ENCODE measurements around the gene ADAMTS3.
A peak's percentile ranks its signal among the peaks of the same experiment; 100 is the strongest.
"Not testable (repeated sequence)": the region's sequence is repeated elsewhere in the genome, so short reads cannot be mapped to it uniquely, and the experiment has no call there.

ADAMTS3 gene

DNA sequence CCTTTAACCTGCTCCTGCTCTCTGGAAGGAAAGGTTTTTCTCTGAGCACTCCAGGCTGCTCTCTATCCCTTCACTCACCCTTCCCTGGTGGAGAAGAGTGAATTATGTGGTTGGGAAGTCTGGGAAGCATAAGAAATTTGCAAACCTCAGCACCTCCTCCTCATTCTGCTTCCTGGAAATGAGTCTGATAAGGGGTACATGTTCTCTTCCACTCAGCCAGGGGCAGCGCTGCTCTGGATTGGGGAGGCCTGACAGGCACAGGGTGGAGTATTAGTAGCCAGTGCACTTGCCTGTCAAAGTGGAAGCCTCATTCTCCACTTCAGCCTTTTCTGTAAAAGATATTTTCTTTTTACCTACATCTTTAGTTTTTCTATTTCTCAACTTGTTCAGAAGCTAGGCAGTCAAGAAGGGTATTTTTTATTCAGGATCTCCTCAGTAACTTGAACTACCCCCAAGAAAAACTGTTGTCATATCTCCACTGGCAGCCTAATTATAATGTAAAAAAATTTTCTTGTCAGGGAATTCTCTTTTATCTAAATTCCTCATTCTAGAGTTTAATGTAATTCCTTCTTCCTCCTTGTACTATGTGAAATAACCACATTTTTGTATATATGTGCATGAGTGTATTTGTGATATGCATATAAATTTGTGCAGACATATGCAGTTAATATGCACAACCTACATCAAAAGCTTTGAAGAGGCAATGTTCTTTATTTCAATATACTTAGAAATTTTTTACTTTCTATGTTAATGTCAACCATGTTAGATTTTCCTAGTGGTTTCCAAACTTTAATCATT, 15.3 kb downstream of the ADAMTS3 start:
- DNase-seq (ENCODE audit: low spot score) = no peak

DNA sequence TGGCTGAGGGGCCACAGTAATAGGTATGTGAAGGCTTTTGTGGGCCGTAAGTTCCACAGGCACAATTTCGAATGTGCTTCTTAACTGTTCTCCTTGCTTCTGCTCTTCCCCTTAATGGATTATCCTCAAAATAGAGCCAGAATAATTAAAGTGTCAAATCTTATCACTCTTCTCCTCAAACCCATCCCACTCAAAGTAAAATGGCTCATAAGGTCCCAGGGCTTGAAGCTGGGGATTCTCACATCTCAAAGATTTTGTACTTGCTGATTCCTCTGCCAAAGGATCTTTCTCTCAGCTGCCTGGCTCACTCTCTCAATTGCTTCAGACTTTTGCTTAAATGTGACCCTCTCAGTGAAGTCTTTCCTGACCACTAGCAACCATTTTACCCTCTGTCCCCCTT, 16.6 kb downstream of the ADAMTS3 start:
- no peak for DNase-seq (ENCODE audit: low spot score)

DNA sequence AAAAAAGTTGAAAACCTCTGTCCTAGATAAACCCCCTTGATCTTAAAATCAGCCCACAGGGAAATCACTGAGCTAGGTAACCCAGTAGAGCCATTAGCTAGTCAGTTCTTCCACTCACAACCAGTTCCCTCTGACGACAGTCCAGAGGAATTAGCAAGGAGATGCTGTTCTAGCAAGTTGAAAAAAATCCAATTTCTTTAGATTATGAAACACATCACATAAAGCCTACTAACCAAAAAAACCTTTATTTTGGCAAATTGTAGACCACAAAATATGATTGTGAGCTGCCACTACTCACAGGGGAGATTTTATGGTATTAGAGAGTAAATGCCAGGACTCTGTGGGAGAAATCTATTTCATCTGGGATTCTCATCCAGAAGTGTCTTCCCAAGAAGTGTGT, 22.6 kb downstream of the ADAMTS3 start:
- DNase-seq (ENCODE audit: low spot score) = no peak

DNA sequence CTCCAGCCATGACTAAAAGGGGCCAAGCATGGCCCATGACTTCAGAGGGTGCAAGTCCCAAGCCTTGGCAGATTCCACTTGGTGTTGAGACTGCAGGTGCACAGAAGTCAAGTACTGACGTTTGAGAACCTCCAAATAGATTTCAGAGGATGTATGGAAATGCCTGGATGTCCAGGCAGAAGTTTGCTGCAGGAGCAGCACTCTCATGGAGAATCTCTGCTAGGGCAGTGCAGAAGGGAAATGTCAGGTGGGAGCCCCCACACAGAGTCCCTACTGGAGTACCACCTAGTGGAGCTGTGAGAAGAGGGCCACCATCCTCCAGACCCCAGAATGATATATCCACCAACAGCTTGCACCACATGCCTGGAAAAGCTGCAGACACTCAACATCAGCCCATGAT, 28.3 kb downstream of the ADAMTS3 start:
- not testable (repeated sequence) for DNase-seq (ENCODE audit: low spot score)

DNA sequence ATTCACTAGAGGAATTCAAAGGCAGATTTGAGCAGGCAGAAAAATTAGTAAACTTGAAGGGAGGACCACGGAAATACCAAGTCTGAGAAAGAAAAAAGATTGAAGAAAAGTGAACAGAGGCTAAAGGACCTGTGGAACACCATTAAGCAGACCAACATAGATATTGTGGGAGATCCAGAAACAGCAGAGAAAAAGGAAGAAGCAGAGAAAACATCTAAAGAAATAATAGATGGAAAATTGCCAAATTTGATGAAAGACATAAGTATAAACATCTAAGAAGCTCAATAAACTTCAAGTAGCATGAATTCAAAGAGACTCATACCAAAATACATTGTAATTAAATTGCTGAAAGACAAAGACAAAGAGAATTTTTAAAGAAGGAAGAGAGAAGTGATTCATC, 31.0 kb downstream of the ADAMTS3 start:
- no peak for DNase-seq (ENCODE audit: low spot score)

DNA sequence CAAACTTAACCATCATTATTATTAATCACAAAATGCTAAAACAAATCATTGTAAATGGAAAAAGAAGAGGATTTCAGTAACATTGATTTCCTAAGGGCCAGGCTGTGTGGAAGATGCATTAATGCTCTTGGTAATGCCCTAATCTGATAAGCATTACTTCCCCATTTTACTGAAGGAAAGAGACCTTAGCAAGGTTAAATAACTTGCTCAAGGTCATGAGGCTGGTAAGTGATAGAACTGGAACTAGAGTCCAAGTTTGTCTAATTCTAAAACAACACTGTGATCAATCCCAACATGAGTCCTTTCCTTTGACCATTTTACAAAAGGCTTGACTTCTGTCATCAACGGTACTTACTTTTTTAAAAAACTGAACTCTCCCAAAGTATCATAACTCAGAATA, 32.6 kb downstream of the ADAMTS3 start:
- DNase-seq (ENCODE audit: low spot score) = no peak

DNA sequence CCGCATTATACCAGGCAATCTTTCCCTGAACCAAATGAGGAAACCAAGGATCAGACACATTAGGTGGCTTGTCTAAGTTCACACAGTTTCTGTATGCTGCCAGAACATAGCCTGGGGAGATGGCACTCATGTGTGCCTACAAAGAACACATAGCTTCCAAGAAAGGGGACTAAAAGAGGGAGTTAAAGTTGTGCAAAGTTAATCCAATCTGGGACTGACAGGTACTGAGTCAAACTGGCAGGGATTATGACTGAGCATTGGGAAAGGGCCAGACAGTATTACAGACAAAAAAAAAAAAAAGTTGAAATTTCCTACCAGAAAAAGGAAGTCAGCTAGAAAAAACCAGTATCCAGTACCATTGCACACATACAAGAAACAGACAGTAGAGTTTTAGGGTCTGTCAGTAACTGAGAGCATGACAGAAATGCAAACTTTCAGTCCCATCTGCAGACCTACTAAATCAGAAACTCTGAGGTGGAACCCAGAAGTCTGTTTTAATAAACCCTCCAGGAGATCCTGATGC, 37.2 kb downstream of the ADAMTS3 start:
- no peak for DNase-seq (ENCODE audit: low spot score)

DNA sequence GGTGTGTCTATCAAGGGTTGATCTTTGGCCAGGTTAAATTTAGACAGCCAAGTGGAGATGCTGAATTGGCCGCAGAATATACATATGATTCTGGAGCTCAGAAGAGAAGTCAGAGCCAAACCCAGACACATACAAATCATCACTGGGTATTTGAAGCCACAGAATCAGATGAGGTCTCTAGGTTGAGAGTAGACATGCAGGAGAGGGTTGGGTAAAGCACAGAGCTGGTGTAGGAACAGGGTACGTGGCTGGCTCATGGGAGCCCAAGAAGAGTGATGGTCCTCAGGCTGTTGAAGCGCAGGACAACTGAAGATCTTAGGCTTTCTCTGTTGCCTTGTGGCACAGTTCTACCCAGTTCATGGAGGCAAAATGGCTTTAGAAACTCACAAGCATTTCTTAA, 37.7 kb downstream of the ADAMTS3 start:
- no peak for DNase-seq (ENCODE audit: low spot score)

DNA sequence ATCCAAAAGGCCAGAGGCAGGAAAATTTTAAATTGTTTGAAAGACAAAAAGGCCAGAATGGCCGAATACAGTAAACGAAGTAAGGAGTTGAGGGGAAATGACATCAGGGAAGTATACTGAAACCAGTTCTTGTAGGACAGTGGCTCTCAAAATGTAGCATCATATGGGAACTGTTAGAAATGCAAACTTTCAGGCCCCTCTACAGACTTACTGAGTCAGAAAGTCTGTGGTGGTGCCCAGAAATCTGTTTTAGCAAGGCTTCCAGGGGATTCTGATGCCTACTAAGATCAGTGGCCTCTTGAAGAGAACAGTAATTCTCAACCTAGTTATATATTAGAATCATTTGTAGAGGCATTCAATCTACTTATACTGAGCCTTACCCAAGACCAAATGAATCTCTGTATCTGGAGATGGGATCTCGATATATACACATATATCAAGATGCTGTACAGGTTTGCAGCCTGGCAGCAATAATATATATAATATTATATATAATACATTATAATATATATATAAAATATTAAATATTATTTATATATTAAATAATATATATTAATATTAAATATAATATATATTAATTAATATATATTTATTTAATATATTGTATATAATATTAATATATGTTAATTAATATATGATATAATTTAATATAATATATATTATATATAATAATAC, 39.7 kb downstream of the ADAMTS3 start:
- DNase-seq (ENCODE audit: low spot score) = no peak

DNA sequence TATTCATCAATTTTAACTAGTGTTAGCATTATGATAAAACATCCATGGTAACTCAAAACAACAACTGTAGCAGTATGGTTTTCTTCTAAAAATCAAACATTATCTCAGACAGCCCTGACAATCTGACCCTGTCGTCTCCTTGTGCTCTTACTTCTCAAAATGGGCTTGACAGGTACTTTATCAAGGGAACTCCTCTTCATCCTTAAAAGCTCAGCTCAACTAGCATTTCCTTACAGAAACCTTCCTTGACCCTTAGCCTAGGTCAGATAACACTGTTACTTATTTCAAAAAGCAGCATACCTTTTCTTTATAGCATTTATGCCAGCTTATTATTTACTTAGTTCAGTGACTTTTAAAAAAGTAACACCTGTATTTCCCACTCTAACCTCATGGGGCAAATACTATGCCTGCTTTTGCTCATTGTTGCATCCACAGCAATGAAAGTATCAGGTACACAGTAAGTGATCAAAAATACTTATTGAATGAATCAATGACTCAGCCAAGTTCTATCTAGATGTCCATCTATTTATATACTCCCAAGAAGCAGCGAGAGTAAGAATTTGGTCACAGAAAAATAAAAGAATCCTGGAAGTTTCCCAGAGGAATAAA, 41.9 kb downstream of the ADAMTS3 start:
- DNase-seq (ENCODE audit: low spot score) = no peak

DNA sequence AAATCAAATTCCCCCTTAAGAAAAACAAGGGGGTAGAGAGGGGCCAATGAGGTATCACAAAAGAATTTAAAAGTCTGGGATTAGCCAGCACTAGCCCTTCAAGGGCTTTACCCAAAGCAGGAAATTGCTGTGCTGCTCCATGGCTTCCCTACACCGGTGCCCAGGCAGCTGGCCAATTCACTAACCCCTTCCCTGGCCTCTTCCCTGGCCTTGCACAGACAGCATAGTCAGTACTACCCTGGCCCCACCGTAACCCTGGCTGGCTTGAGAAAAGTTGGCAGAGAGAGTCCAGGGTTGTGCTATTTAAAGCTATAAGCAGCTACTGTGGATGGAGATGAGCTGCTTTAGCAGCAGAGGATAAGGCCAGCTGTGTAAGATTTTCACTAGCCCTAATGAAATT, 43.1 kb downstream of the ADAMTS3 start:
- DNase-seq (ENCODE audit: low spot score) = no peak

DNA sequence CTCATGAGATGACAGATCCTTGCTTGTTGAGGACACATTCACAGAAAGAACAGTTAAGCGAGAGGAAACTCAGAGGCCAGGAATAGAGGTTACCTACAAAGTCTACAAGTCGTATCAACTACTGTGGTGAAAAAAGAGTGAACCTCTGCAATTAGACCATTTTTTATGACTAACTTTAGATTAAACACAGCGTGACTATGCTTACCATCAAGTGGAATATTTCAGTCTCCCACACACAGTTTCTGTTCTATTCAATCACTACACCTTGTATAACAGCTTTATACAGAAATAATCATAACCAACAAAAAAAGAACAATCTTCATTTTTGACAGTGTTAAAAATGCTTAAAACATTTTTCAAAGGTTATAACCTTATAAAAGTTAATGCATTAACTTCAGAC, 46.6 kb downstream of the ADAMTS3 start:
- no peak for DNase-seq (ENCODE audit: low spot score)

DNA sequence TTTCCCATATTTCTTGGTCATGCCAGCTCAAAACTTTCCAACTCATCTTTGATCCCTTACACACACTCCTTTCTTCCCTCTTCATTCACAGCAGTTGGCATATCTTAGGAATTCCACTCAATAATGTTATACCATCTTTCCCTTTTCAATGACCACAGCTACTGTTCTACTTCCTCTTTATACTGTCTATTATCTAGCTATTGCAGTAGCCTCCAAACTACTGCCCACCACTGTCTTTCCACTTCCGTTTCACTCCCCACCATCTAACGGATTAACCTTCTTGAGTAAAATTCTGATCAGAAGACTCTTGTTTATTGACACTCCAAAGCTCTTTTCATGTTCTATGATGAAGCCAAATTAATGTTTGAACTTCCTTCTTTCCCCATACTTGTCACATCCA, 55.8 kb downstream of the ADAMTS3 start:
- DNase-seq (ENCODE audit: low spot score) = no peak

DNA sequence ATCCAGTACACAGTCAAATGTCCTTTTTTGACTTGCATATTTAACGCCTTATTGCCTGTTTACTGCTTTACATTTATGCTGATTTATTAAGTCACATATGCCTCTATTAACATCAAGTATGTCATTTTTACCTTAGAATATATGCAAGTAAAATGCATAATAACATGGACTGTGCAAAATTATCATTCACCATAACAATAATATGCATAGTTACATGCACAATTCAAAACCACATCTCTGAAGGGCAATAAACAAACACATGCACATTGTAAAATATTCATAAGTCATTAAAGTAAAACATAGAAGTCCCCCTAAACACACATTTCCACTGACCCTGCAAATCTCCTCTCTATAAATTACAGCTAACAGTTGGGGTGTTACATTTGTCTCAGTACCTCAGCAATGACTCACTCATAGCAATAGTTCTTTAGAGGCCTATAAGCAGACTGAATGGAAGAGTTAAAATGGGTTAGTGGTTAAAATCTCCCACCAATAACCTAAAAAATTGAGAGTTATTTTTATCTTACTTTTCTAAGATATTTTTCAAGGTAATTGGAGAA, 61.1 kb downstream of the ADAMTS3 start:
- DNase-seq (ENCODE audit: low spot score) = no peak

DNA sequence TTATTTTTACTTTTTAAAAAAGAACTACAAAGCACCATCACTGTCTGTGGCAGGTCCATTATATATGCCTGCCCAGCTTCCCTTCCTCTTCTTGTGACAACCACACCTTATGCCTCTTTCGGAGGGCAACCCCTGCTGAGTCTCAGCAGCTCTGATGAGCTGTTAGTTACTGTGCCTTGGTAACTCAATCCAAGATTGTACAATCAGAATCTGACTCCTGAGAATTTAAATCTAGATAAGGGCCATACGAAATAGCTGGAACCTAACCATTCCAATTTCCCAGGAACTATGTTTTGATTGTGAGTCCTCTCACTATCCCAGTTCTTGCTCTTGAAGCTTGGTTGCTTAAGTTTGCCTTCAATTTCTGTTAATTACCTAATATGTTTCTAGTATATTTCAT, 61.9 kb downstream of the ADAMTS3 start:
- DNase-seq (ENCODE audit: low spot score) = no peak

DNA sequence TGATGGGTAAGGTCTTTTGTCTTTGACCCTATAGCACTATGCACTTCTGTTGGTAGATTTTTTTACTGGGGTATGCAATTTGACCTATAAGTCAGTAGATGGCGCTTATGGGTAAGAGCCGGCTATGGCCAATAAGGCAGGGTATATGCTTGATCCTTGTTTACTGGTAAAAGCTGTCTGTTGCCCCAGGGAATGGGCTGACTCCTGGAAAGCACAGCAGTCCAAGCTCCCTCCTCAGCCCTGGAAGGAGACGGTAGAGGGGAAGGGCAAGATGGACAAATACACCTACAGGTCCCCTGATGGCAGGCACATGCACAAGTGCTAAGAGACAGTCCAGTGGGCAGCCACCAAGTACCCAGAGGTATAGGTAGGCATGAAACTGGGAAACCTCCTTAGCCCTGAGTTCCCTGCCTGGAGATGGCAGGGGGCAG, 63.7 kb downstream of the ADAMTS3 start:
- DNase-seq (ENCODE audit: low spot score) = peak; percentile 60

DNA sequence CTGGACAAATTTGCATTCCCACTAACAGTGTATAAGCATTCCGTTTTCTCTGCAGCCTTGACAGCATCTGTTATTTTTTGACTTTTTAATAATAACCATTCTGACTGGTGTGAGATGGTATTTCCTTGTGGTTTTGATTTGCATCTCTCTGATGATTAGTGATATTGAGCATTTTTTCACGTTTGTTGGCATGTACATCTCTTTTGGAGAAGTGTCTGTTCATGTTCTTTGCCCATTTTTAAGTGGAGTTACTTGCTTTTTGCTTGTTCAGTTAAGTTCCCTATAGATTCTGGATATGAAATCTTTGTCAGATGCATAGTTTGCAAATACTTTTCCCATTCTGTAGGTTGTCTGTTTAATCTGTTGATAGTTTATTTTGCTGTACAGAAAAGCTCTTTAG, 68.8 kb downstream of the ADAMTS3 start:
- no peak for DNase-seq (ENCODE audit: low spot score)

DNA sequence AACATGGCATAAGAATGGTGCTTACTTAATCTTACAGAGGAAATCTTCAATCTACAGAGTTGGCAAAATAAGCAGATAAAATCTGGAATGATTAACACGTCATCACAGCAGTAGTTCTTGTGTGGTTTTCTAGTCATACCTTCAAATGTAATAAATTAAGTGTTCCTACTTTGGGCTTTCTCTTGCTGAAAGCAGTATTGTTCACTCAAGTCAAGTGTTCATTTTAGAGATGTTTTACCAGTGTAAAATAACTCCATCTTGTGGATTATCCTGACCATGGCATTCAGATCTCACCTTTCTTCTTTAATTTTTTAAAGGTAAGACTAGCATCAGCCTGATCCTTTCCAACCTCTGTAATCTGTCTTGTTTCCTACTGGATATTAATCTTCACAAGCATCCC, 72.9 kb downstream of the ADAMTS3 start:
- DNase-seq (ENCODE audit: low spot score) = no peak

DNA sequence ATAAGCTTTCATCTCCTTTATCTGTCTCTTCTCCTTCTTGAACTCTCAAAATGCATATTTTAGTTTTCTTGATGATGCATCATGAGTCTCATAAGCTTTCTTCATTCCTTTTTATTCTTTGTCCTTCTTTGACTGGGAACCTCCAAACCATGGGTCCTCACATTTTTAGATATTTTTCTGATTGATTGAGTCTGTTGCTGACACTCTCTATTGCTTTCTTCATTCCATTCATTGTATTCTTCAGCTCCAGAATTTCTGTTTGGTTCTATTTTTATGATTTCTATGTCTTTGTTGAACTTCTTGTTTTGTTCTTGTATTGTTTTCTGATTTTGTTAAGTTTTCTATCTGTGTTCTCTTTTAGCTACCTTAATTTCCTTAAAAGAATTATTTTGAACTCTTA, 74.9 kb downstream of the ADAMTS3 start:
- DNase-seq (ENCODE audit: low spot score) = no peak

DNA sequence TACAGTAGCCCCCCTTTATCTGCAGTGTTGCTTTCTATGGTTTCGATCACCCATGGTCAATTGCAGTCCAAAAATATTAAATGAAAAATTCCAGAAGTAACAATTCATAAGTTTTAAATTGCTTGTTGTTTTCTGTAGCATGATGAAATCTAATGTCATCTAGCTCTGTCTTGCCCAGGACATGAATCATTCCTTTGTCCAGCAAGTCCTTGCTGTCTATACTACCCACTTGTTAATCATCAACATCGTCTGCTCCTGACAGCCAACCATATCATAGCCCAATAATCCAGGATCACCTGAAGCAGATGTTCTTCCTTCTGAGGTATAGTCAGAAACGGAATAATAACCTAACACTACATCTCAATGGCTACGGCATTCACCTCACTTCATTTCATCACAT, 79.8 kb downstream of the ADAMTS3 start:
- DNase-seq (ENCODE audit: low spot score) = no peak

DNA sequence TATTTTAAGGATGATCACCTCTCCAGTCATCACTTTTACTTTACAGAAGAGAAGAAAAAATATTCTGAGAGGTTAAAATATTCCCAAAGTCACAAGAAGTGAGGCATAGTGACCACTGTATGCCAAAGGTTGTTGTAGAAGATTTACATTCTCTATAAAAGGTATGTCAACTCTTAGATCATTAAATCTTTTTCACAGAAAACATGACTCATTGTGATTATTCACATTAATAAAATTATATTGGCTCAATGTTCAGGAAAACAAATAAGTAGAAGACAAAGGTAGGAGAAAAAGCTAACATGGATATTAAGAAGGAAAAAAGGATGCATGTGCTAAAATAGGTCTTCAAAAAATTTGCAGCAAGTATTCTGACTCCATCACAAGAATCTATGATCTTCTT, 82.0 kb downstream of the ADAMTS3 start:
- DNase-seq (ENCODE audit: low spot score) = no peak

DNA sequence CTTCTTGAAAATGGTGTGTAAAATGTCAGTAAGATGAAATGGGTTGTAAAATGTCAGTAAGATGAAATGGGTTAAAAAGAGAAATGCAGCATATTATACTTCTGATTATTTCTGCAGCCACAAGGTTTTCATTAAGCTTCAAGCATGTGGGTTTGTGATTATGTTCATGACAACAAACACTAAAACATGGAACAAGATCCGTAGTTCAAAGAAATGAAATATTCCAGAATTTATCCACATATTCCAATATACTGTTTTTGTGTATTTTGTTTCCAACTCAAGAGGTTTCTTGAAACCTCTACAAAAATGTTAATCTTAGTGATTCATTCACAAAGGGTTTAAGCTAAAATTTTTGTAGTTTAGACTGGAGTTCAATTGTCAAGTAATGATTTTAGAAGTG, 84.0 kb downstream of the ADAMTS3 start:
- DNase-seq (ENCODE audit: low spot score) = no peak

DNA sequence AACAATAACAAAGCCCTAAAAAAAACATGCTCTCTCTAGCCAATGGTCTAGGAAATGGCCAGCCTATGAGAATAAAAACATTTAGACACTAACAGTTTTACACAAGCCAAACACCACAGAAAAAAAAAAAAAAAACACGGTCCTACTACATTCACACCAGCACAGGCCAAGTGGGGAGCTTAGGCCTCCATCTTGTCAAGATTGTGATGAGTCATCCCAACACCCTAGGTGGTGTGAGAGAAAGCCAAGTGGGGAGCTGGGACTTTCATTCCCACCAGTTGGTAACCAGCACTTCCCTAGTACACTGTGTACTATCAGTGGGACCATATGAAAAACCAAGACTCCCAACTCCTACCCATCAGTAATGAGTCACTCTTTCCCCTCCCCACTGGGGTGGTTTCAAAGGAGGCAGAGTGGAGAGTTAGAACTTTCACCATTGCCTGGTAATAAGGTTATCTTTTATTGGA, 95.6 kb downstream of the ADAMTS3 start:
- no peak for DNase-seq (ENCODE audit: low spot score)
